T1000 (cell line): ENCODE data around the gene NOL7.
A peak's percentile ranks its signal among the peaks of the same experiment; 100 is the strongest.

Experiments used
- DNase-seq: peaks from one replicate; lab custom pipeline; 2025; ENCODE audit warnings: mixed read lengths; lab: John Stamatoyannopoulos, UW

Gene NOL7

DNA sequence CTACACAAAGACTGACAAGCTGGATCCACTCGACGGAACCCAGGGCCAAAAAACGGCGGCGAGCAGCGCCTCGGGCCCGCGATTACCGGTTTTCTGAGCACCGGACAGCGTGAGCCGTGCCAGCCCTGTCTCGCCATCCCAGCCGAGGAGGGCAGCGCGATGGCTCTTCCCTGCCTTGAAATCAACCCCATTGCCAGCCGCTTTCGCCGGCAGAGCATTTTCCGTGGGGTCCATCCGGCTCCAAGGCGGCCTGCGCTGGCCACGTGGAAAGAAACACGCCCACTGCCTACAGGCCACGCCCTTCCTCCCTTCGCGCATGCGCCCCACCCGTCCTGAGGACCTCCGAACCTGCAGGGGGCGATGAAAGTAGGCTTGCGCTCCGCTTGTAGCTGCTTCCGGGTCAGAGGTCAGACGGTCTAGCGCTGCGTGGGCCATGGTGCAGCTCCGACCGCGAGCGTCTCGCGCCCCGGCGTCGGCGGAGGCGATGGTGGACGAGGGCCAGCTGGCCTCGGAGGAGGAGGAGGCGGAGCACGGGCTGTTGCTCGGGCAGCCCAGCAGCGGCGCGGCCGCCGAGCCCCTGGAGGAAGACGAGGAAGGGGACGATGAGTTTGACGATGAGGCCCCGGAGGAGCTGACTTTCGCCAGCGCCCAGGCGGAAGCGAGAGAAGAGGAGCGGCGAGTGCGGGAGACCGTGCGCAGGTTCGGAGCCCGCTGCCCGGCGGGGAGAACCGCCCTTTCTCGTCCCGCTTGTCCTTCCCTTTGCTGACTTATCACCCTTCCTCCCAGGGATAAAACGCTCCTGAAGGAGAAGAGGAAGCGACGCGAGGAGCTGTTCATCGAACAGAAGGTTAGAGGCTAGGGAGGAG lies at the start of gene NOL7:
Gene NOL7 (plus strand): TSS at position 410 of the 866 bp plus-strand sequence. CDS start 24 bp downstream, at position 434.
- DNase-seq = peak; percentile 94

DNA sequence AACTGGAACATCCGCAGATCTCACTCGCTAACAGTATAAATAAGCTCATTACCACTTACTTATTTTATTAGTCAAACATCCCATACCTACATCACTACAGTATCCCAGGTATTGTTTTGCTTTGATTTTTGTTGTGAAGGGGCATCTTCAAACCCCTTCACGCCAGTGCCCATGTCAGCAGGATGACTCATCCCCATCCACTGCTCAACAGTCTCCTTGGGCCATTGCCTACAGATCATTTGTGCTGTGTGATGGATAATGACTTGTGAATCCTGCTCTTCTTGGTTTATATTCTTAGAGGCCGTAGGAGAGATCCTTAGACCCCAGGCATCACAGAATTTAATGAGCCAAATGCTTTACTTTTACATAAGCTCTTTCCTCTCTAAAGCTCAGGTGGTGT lies 49.2 kb upstream of the NOL7 start:
- DNase-seq = no peak

DNA sequence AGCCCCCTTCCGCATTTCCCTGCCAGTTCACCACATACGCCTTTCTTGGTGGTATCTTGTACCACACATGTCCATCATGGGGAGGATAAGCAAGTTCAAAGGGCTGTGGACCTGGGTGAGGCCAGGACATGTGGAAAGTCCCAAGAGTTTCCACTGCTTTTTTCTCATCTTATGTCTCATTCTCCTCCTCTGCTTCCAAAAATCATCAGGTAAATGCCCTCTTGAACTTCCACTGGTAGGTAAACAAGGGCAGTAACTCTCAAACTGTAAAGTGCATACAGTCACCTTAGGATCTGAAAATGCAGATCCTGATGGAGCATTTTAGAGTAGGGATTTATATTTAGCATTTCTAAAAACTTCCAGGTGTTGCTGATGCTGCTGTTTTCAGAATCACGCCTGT lies 48.6 kb upstream of the NOL7 start:
- no peak for DNase-seq

GRCh38 chr6:13568970-13569369 lies 46.2 kb upstream of the NOL7 start:
- no peak for DNase-seq

DNA sequence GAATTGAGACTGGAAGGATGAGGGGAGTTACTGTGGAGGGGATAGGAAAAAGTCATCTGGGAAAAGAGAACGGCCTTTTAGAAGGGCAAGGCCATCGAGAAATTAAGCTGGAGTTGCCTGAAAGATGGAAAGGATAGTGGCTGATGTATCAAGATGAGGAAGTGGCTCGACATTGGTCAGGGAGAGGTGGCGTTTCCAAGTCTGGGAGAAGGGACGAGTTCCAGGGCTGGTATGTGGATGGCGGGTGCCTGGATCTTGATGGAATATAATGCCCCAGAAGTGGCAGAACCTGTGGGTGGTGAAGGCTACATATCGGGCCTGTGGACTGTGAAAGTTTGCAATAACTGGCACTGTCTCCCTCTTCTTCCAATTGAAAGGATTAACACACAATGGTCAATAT lies 42.9 kb upstream of the NOL7 start:
- no peak for DNase-seq

GRCh38 chr6:13572951-13573654 lies 42.0 kb upstream of the NOL7 start:
- DNase-seq = no peak

- DNase-seq = no peak
These were observed 41.4 kb upstream of the NOL7 start for GRCh38 chr6:13573669-13574110.

DNA sequence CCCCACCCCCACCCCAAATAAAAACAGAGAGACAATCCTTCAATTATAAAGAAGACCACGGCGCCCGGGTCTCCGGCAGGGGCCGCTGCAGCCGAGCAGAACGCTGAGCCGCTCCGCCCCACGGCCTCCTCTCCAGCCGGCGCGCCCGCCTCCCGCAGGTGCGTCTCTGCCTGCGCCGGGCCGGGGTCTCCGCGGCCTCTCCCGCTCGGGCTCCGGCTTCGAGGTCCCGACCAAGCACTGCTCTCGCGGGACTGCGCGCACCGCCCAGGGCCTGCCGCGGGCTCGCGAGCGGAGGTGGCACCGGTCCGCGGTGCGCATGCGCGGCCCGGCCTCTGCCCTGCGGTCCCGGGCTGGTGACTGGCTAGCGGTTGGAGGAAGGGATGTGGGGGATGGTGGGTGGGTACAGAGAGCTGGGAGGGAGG lies 41.0 kb upstream of the NOL7 start:
- peak; percentile 88 for DNase-seq

DNA sequence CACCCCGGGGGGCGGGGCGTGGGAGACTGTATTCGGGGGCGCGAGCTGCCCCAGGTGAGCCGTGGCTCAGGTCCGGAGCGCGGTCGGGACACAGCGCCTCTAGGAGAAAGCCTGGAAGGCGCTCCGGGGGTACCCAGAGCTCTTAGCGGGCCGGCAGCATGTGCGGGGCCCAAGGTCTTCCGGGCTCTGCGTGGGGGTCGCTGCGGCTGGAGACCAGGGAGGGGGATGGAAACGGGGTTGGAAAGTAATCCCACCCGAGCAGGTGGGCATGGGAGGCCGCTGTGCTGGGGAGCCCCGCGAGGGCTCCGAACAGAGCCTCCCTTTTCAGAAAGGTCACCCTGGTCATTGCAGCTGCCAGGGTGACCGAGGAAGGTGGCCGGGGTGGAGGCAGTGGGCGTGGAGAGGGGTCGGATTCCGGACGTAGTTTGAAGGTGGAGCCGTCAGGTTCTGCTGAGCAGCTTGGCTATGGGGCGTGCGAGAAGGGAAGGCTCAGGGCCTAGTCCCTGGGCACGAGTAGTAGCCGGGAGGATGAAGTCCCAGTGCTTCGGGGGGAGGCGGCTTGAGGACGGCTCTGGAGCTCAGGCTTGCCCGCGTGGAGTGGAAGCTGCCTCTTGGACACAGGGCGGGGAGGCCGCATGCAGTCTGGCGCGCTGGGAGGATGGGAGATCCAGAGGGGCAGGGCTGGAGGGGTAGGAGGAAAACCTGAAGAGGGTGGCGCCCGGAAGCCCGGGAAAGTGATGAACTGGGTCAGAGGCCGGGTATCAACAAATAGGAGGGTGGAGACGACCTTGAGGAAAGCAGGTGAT lies 40.4 kb upstream of the NOL7 start, which contains the start of gene SIRT5:
Gene SIRT5 (plus strand): TSS at position 31 of the 806 bp plus-strand sequence. CDS start 9,510 bp downstream, outside the sequence.
- DNase-seq = peak; percentile 60

DNA sequence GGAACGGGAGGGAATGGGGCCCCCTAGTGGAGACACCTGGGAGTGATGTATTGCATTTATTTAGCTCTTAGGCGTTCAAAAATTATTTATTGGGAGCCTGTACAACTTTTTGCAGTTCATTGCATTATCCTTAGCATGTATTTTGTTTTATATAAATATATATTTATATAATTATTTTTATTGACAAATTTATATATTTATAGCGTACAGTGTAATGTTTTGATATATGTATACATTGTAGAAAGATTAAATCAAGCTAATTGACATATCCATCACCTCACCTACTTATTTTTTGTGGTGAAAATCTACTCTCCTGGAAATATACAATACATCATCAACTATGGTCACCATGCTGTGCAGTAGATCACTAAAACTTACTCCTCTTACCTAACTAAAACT lies 39.8 kb upstream of the NOL7 start:
- no peak for DNase-seq

DNA sequence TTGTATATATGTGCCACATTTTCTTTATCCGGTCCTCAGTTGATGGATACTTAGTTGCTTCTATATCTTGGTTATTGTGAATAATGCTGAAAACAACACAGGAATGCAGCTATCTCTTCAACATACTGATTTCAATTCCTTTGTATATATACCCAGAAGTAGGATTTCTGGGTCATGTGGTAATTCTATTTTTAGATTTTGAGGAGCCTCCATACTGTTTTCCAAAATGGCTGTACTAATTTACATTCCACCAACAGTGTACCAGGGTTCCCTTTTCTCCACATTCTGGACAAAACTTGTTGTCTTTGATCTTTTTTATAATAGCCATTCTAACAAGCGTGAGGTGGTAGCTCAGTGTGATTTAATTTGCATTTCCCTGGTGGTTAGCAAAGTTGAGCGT lies 39.1 kb upstream of the NOL7 start:
- no peak for DNase-seq

- DNase-seq = no peak
These were observed 37.2 kb upstream of the NOL7 start for GRCh38 chr6:13577926-13578325.

GRCh38 chr6:13579911-13580310 lies 35.2 kb upstream of the NOL7 start:
- no peak for DNase-seq

GRCh38 chr6:13581700-13582229 lies 33.4 kb upstream of the NOL7 start:
- DNase-seq = no peak

DNA sequence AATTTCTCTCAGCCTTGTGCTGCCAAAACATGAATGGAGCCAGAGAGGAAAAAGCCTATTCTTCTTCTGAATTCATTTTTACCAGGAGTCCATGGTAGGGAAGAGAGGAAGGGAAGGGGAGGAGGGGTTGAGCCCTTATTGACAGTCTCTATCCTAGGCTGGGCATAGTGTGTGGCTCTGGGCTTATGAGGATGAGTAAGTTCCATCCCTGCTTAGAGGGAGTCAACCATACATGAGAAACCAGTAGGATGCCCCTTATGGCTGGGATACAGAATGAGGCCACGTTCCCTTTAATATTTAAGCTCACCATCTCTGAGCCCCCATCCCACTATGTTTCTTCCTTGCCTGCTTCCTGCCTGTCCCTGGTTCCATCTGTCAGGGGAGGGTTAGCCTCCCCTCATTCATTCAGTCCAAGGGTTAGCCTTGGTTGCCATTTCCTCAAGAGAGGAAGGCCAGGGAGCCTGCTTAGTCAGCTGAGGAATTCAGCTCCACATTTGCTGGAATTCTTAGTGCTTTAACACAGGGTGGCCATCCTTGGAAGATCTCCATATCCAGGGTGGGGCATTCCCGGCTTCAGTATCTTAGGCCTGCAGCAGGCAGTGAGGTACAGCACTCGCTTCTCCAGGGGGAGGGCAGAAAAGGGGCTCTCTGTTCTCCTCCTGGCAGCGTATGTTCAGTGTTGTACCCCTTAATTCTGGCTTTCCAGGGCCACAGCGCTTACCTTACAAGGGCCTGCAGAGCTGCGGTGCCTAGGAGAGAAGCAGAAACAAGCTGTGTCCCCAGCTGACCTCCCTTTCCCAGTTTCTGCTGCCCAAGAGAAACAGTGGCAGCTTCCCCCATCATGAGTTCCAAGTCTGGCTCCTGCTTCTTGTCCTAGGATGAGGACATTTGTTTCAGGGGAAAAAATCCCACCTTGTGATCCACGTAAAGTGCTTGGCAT lies 28.3 kb upstream of the NOL7 start:
- DNase-seq = no peak

GRCh38 chr6:13589801-13590200 lies 25.3 kb upstream of the NOL7 start:
- DNase-seq = no peak

- no peak for DNase-seq
These were observed 24.5 kb upstream of the NOL7 start for GRCh38 chr6:13590574-13591153.

DNA sequence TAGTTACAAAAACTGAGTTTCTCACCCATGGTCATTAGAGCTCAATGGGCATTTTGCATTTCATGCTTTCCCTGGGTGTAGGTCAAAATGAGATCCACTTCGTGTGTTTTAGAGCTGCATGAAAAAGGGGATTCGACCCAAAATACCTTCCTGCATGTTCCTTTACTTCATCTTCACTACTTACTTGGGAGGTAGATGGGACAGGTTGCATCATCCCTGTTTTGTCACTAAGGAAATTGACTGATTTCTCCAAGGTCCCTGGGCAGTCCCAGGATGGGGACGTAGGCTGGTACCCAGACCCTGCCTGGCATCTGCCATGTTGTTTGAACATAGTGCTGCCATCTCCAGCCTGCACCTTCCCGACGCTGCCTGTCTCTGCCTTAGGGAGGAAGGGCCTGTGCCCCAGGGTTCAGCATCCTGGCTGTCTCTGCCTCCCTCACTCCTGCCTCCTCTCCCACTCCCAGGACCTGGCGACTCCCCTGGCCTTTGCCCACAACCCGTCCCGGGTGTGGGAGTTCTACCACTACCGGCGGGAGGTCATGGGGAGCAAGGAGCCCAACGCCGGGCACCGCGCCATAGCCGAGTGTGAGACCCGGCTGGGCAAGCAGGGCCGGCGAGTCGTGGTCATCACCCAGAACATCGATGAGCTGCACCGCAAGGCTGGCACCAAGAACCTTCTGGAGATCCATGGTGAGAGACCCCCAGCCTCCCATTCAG lies 23.8 kb upstream of the NOL7 start:
- no peak for DNase-seq

GRCh38 chr6:13593103-13593502 lies 22.0 kb upstream of the NOL7 start:
- DNase-seq = no peak

- no peak for DNase-seq
These were observed 21.4 kb upstream of the NOL7 start for GRCh38 chr6:13593720-13594119.
